Ovary (tissue), 3 donors: ENCODE data around the gene CHD6.

Experiments
- CTCF ChIP-seq, 3 donors: fragments of 450-650 bp in 2 of 3; fragments of 200-600 bp in 1 of 3; IDR thresholded peaks; one replicate each; pipeline versions ENCODE4 v1.5.1 to v1.8.0; 2016 to 2022; ENCODE audit warnings: antibody characterized with exemption in 3 of 3, mild to moderate bottlenecking in 1 of 3
- EP300 ChIP-seq: sonication (generic); formaldehyde crosslinking; IDR thresholded peaks from one replicate; pipeline ENCODE4 v1.6.1; 2017; ENCODE audit warnings: antibody characterized with exemption
- POLR2A ChIP-seq: fragments of 450-650 bp; IDR thresholded peaks from one replicate; pipeline ENCODE4 v1.6.1; 2017; ENCODE audit warnings: antibody characterized with exemption, mild to moderate bottlenecking, moderate library complexity
- donor health status: DM: no; HTN: no; CAD: no.

GRCh38 chr20:41463567-41463966 is 154.6 kb downstream of the CHD6 start:
- no peak for TF ChIP-seq POLR2A
- TF ChIP-seq CTCF (IDR thresholded peaks at IDR 0.05), result no peak
- TF ChIP-seq EP300, result no peak
